PFSK-1 (cell line): Measurements from ENCODE around the gene GPS2.

Experiments
- FOXP2 ChIP-seq: optimal IDR thresholded peaks from 2 replicates; pipeline ENCODE3; 2011; ENCODE audit warnings: borderline replicate concordance, control low read depth, inconsistent platforms; ENCODE audit not compliant: insufficient read depth; ENCODE audit errors: extremely low read length, extremely low read depth
- POLR2AphosphoS5 ChIP-seq: IDR thresholded peaks from 2 replicates; pipeline ENCODE4 v1.6.1; 2012; ENCODE audit warnings: low read depth, mild to moderate bottlenecking, control low read depth, low read length, moderate library complexity
- REST ChIP-seq, 2 experiments: IDR thresholded peaks; 2 replicates each; pipeline versions ENCODE4 v1.6.1 to v1.8.0; 2011 to 2012; ENCODE audit warnings: low read depth in 2 of 2, low read length in 2 of 2, control low read depth in 1 of 2, inconsistent platforms in 1 of 2, mild to moderate bottlenecking in 1 of 2, moderate library complexity in 1 of 2; ENCODE audit not compliant: insufficient read depth in 1 of 2
- SIN3A ChIP-seq: IDR thresholded peaks from 2 replicates; pipeline ENCODE4 v1.6.1; 2012; ENCODE audit warnings: mild to moderate bottlenecking, low read length, moderate library complexity, borderline replicate concordance; ENCODE audit not compliant: insufficient read depth
- TAF1 ChIP-seq: IDR thresholded peaks from 2 replicates; pipeline ENCODE4 v1.6.1; 2012; ENCODE audit warnings: low read length, control low read depth, borderline replicate concordance; ENCODE audit not compliant: insufficient read depth

GPS2 gene

GRCh38 chr17:7329374-7329996 lies 14.3 kb upstream of the GPS2 start:
- 0 out of 2 replicates have a peak, but pooled peaks have one; percentile 30 for TF ChIP-seq SIN3A
- TF ChIP-seq TAF1, result no peak; the same call in 1 of the 2 replicates
- peak in 1 of 2 experiments; percentile 34; a peak in 1 of 4 replicates for TF ChIP-seq REST (IDR thresholded peaks at IDR 0.05; ENCODE audit: insufficient read depth in 1 of 2, low read depth in 2 of 2, low read length in 2 of 2)
- TF ChIP-seq POLR2AphosphoS5, result peak; percentile 85
- peak; percentile 89 for TF ChIP-seq FOXP2

GRCh38 chr17:7328840-7329373 lies 13.7 kb upstream of the GPS2 start, which contains the start of gene NEURL4:
TSS of gene NEURL4 (minus strand) at chr17:7329335. CDS start at chr17:7329312, 23 bp downstream.
- TF ChIP-seq FOXP2, result no peak
- no peak for TF ChIP-seq TAF1
- no peak for TF ChIP-seq SIN3A
- TF ChIP-seq REST (IDR thresholded peaks at IDR 0.05; ENCODE audit: insufficient read depth in 1 of 2, low read depth in 2 of 2, low read length in 2 of 2), result no peak
- TF ChIP-seq POLR2AphosphoS5, result no peak; the same call in 1 of the 2 replicates

- TF ChIP-seq FOXP2 (no peak), POLR2AphosphoS5 (no peak), SIN3A (no peak), TAF1 (no peak), REST (IDR thresholded peaks at IDR 0.05; ENCODE audit: insufficient read depth in 1 of 2, low read depth in 2 of 2, low read length in 2 of 2) (no peak)
Observed at GRCh38 chr17:7328009-7328408, 12.8 kb upstream of the GPS2 start.

- no peak for TF ChIP-seq FOXP2
Observed at GRCh38 chr17:7327501-7327900, 12.3 kb upstream of the GPS2 start.

- TF ChIP-seq TAF1 (no peak), REST (IDR thresholded peaks at IDR 0.05; ENCODE audit: insufficient read depth in 1 of 2, low read depth in 2 of 2, low read length in 2 of 2) (no peak), FOXP2 (no peak), POLR2AphosphoS5 (no peak), SIN3A (no peak)
Observed at GRCh38 chr17:7327056-7327455, 11.9 kb upstream of the GPS2 start.
